HG03565 (cell line): ENCODE results near the gene ERGIC3.
A peak's percentile ranks its signal among the peaks of the same experiment; 100 is the strongest.
"Not testable (repeated sequence)": the region's sequence is repeated elsewhere in the genome, so short reads cannot be mapped to it uniquely, and the experiment has no call there.

Experiments
- ATAC-seq: cut with Tn5 transposase; IDR thresholded peaks from one replicate; pipeline ENCODE4 v1.9.1; 2021; ENCODE audit warnings: mild to moderate bottlenecking, moderate library complexity; ENCODE audit not compliant: unreplicated experiment

The ERGIC3 gene

GRCh38 chr20:35517125-35517524 lies 24.8 kb upstream of the ERGIC3 start:
- ATAC-seq, result no peak

GRCh38 chr20:35517767-35518166 lies 24.1 kb upstream of the ERGIC3 start:
- ATAC-seq, result not testable (repeated sequence)

GRCh38 chr20:35518955-35519354 lies 22.9 kb upstream of the ERGIC3 start:
- ATAC-seq, result no peak

- ATAC-seq, result no peak
These were observed 18.5 kb upstream of the ERGIC3 start for GRCh38 chr20:35523298-35523888.

GRCh38 chr20:35525639-35526038 lies 16.2 kb upstream of the ERGIC3 start:
- ATAC-seq, result no peak

- ATAC-seq, result no peak
These were observed 14.6 kb upstream of the ERGIC3 start for GRCh38 chr20:35527122-35527769.

- ATAC-seq, result no peak
These were observed 12.3 kb upstream of the ERGIC3 start, which contains the start of gene C20orf173 for GRCh38 chr20:35529552-35529951. Gene C20orf173, minus strand, starts transcription at chr20:35529652. Its CDS starts 279 bp downstream, at chr20:35529373.

- peak; percentile 64 for ATAC-seq
These were observed 2.1 kb upstream of the ERGIC3 start for GRCh38 chr20:35539756-35540212.

- ATAC-seq, result no peak
These were observed 628 bp upstream of the ERGIC3 start for GRCh38 chr20:35541118-35541782.

GRCh38 chr20:35542990-35543389 lies 1.1 kb downstream of the ERGIC3 start:
- no peak for ATAC-seq

- no peak for ATAC-seq
These were observed 2.6 kb downstream of the ERGIC3 start for GRCh38 chr20:35544436-35544835.

- ATAC-seq, result not testable (repeated sequence)
These were observed 3.1 kb downstream of the ERGIC3 start for GRCh38 chr20:35544941-35545340.

- no peak for ATAC-seq
These were observed 4.2 kb downstream of the ERGIC3 start for GRCh38 chr20:35546127-35546526.

GRCh38 chr20:35547329-35547728 lies 5.5 kb downstream of the ERGIC3 start:
- ATAC-seq, result no peak

- ATAC-seq, result no peak
These were observed 9.6 kb downstream of the ERGIC3 start for GRCh38 chr20:35551503-35551902.

GRCh38 chr20:35552914-35553313 lies 11.0 kb downstream of the ERGIC3 start:
- no peak for ATAC-seq

GRCh38 chr20:35555461-35555860 lies 13.6 kb downstream of the ERGIC3 start:
- not testable (repeated sequence) for ATAC-seq

GRCh38 chr20:35555951-35556645 lies 14.2 kb downstream of the ERGIC3 start:
- ATAC-seq, result no peak

- no peak for ATAC-seq
These were observed 15.0 kb downstream of the ERGIC3 start for GRCh38 chr20:35556871-35557270.

- no peak for ATAC-seq
These were observed 16.6 kb downstream of the ERGIC3 start for GRCh38 chr20:35558451-35558850.

- no peak for ATAC-seq
These were observed 17.3 kb downstream of the ERGIC3 start for GRCh38 chr20:35559042-35559693.
